DMS79 treated with DMSO at 0.1 percent for 48 hours (cell line): ENCODE data around the gene APOBEC3B.
A peak's percentile ranks its signal among the peaks of the same experiment; 100 is the strongest.
"Not testable (repeated sequence)": the region's sequence is repeated elsewhere in the genome, so short reads cannot be mapped to it uniquely, and the experiment has no call there.

ENCODE experiments used
- DNase-seq: peaks from one replicate; lab custom pipeline; 2025; lab: John Stamatoyannopoulos, UW

The APOBEC3B gene

DNA sequence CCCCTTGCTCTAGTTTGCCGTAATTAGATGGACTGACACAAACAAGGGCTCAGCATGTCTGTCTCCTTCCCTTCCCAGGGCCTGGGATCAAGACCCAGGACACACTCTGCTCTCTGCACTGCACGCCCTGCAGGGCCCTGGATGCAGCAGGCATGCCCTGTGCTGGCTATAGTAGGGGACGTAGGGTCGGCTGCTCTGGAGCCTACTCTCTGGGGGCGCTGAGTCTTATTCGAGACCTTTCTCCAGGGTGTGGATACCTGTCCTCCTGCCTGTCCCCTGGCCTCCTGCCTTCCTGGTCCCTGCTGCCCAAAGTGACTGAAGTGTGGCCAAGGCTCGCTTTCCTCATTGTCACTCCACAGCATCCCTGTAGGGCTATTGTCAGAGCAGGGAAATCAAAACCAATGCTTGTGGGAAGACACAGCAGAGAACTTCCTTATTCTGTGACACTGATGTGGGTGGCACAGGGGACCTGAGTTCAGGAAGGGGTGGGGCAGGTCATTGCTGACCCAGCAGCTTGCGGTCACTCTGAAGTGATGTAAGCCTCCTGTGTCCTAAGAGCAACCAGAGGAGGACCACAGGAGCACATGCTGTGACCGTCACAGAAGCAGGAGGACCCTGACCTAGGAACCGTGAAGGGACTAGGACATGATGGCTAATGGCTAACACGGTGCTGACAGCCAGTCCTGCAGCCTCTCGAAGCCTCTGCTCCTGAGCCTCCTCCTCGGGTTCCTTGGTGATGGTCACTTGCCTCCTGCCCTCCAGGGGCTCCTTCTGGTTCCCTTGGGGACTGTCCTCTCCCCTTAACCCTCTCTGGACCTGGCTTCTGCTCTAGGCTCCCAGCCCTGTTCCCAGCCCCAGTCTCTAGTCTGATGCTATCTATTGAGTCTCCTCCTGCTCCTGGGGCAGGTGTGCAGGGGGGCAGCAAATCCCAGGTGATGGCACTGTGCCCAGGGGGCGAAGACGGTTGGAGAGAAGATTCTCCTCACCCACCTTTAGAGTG lies 14.4 kb upstream of the APOBEC3B start:
- no peak for DNase-seq

DNA sequence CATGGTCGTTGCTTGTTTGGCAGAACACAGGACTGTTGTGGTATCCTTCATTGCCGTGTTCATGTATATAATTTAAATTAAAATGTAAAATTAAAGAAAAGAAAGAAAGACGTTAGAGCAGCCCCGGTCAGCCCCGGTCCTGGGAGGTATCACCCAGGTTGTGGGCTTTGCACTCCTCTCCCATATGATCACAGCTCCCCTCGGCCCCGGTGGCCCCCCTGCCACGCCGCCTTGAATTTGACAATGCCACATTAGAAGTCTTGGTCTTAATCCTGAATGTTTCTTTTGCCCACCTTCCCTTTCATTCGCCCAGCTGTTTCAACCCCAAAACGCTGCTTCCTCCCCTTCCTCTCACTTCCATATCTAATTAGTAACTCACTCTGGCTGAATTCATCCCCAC lies 13.3 kb upstream of the APOBEC3B start:
- no peak for DNase-seq

DNA sequence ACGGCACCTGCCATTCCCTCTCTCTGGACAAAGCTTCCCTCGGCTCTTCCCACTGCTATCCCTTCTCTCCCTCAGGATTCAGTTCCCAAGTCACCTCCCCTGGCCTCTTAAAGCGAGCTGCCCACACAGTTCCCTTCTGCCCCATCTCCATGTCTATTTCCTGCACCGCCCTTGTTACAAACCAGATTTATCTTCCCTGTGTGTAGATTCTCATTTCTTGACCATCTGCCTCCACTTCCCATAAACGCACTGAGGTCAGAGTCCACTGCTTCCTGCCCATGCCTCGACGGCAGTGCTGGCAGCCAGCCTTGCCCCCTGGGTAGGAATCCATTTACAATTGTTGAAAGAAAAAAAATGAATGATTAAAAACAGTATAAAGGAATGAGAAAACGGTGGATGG lies 11.6 kb upstream of the APOBEC3B start:
- DNase-seq, result no peak

DNA sequence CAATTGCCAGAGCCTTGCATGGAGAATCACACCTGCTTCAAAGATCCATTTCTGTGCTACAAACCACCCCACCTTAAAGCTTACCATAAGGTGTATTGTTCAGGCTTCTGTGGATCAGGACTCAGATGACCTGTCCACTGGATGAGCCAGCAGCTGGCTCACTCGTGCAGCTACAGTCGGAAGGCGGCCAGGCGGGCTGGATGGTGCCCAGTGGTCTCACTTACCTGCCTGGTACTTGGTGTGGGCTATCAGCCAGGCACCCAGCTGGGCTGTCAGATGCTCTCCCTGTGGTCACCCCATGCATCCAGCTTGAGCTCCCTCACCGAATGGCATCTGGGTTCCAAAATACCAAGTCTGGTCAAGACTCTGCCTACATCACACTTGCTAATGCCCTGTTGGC lies 10.9 kb upstream of the APOBEC3B start:
- DNase-seq, result no peak

DNA sequence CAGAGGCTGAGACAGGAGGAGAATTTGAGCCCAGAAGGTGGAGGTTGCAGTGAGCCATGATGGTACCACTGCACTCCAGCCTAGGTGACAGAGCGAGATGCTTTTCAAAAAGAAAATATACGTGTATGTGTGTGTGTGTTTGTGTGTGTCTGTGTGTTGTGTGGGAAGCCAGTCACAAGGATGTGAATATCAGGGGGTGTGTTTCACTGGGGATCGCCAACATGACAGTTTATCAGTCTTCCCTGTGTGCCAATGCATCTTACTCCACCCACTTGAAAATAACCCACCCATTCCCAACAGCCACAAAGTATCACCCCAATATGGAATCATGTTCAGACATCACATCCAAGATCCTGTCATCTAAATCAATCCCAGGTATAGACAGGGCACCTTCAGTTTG lies 10.4 kb upstream of the APOBEC3B start:
- no peak for DNase-seq

DNA sequence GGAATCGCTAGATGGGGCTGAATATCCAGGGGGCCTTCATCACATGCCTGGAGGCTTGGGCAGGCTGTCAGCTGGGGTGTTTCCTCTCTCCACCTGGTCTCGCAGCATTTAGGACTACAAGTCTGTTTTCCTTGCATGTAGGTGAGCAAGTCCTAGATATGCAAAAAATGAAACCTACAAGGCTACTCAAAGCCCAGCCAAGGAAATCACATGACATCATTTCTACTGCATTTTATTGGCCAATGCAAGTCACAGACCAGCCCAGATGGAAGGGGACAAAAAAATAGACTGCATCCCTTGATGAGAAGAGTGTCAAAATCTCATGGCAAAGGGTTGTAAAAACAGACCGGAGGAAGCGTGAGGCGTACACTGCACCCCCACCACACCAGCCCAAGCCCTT lies 9.6 kb upstream of the APOBEC3B start:
- no peak for DNase-seq

DNA sequence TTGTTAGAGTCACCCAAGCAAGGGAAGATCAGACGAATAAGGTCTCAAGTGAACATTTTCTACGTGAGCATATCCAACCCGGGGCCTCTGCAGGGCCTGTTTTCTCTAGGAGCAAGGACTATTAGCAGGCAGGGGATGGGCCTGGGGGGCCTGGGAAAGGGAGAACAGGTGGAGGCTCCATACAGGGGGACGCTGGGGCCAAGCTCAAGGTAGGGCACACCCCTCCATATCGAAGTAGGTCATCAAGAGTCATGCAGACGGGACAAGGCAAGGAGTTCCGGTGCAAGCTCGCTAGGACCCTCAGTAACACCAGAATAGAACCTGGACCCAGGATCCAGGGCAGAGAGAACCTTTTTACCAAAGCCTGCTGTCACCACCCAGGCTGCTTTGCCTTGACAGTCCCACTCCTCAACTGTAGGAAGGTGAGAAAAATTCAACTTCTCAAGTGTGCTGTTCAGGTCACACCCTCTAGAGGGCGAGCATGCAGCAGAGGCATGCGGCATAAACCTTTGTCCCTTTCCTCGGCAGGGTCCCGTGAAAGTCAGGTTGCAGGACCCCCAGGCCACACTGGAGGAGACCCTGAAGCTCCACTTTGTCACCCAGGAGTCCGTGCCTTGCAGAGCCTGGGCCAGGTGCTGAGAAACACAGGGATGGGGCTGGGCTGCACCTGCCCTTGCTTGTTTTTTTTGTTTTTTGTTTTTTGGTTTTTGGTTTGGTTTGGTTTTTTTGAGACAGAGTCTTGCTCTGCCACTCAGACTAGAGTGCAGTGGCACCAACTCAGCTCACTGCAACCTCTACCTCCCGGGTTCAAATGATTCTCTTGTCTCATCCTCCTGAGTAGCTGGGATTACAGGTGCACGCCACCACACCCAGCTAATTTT lies 8.6 kb upstream of the APOBEC3B start:
- no peak for DNase-seq

DNA sequence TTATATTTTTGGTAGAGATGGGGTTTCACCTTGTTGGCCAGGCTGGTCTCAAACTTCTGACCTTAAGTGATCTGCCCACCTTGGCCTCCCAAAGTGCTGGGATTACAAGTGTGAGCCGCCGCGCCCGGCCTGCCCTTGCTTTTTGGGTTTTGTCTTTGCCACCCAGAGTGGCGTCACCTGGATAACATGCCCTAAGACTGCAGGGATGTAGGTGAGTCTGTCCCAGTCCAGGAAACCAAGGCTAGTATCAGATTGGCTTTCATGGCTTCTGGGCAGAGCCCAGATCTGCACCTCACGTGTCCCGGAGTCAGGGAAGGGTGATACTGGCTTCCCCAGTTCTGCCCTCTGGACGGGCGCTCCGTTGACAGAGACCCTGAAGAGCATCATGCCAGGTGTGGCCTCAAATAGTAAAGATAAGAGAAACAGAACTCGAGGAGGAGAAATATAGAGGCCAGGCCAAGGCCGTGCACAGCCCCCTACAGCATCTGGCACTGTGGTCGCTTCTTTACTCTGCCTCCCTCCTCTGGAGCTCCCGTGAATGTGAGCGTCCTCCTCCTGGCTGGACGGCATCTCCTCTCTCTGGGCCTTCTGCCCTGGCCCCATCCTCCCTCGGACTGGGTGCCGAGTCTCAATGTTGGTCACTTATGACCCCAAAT lies 7.8 kb upstream of the APOBEC3B start:
- no peak for DNase-seq

DNA sequence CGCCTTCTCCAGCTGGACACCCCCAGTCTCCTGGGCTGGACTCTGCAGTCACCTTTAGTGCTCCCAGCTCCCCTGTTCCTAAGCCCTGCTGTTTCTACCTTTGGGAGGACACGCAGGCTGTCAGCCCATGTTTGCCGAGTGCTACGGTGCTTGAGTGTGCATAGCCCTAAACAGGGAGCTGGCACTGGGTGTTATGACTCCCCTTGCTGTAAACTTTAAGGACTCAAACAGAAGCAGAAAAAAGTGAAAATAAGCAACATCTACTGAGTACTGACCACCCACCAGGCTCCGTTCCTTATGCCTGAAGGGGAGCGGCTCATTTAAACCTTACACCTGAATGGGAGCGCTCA lies 7.3 kb upstream of the APOBEC3B start:
- DNase-seq, result no peak

DNA sequence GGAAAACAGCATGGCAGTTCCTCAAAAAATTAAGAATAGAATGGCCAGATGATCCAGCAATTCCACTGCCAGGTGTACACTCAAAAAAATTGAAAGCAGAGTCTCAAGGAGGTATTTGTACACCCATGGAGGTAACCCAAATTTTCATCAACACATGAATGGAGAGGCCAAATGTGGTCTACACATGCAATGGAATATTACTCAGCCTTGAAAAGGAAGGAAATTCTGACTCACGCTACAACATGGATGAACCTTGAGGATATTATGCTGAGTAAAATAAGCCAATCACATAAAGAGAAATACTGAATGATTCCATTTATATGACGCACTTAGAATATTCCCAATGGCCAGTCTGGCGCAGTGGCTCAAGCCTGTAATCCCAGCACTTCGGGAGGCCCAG lies 4.9 kb upstream of the APOBEC3B start:
- DNase-seq, result not testable (repeated sequence)

DNA sequence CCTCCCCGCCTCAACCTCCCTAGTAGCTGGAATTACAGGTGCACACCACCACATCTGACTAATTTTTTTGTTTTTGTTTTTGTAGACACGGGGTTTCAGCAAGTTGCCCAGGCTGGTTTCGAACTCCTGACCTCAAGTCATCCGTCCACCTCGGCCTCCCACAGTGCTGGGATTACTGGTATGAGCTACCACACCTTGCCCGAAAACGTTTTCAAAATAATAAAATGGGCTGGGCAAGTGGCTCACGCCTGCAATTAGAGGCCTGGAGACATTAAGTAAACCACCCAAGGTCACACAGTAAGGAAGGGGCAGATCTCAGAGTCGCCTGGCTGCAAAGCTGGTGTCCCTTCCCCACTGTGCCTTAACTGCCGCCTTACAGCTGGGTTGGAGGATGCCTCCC lies 1.6 kb upstream of the APOBEC3B start:
- not testable (repeated sequence) for DNase-seq

DNA sequence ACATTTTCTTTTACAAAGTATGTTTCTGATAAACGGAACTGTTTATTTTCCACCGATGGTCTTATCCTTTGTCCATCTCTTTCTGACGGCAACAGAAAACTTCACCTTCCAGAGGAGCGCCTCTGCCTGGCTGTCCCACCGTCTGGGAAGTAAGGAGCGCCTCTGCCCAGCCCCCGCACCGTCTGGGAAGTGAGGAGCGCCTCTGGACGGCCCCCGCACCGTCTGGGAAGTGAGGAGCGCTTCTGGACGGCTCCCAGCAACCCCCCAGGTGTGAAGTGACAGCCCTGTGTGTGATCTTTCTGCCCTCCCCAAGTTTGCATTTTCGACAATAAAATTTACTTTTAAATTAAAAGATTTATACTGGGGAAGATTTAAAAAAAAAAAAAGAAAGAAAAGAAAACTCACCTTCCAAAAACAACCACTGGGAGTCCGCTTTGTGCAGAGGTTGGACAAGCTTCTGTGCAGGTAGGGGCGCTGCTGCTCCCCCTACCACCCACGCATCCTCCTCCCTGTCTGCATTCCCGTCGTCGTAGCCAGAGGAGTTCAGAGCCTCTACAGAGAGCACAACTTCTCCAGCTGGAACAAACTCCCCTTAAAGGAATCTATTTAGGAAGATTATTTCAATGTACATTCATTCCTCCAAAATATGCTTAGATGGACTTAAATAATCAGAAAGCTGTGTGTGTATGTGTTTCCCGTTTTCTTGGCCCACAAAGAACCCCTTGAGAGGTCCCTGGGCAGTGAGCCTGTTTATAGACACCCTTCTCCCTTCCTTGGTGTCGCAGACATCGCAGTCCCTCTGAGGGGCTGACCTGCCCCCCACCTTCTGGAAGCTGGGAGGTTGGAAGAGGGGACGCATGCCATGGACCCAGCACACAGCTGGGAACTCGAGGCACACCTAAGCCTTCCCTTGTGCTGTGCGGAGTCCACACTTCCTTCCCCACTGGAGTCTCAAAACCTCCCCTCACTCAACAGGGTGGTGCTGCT lies 849 bp upstream of the APOBEC3B start:
- DNase-seq, result peak; percentile 20

DNA sequence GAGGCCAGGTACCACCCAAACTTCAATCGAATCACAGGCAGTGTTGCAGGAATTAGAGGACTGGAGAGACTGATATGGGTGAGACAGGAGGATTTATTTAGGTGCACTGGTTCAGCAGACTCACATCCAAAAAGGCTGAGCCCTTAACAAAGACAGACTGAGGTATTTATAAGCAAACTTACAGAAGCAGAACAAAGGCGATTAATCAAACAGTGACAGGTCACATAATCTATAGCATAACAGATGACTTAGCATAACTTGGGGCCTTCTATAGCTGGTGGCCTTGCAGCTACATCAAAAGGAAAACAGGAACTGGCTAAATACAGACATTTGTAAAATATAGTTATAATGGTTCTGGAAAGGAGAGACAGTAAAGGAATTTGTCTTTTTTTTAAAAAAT lies 2.1 kb downstream of the APOBEC3B start:
- DNase-seq, result no peak

DNA sequence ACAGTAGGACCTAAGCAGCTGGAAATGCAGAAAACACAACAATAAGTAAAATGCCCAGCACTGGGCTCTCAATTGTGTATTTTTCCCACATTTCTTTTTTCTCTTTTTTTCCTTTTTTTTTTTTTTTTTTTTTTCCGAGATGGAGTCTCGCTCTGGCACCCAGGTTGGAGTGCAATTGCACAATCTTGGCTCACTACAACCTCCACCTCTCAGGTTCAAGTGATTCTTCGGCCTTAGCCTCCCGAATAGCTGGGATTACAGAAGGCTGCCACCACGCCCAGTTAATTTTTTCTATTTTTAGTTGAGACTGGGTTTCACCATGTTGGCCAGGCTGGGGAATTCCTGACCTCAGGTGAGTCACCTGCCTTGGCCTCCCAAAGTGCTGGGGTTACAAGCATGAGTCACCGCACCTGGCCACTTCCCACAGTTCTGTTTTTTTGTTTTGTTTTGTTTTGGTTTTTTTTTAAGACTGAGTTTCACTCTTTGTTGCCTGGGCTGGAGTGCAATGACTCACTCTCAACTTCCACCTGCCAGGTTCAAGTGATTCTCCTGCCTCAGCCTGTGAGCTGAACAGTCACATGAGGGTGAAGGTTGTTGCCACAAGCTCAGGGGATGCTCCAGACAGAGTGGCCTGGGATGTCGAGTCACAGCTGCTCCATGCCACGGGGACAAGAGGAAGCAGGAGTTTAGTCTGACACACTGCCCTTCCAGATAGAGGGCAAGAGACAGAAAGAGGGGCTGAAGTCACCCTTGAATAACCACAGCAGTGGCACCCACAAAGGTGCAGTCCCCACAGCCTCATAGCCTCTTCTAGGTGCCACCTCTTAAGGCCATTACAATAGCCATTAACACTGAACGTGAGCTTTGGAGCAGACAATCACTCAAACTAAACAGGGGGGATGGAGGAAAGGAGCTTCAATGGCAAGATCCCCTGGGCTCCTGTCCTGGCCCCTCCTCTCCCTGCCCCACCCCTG lies 2.9 kb downstream of the APOBEC3B start:
- DNase-seq, result peak; percentile 87

DNA sequence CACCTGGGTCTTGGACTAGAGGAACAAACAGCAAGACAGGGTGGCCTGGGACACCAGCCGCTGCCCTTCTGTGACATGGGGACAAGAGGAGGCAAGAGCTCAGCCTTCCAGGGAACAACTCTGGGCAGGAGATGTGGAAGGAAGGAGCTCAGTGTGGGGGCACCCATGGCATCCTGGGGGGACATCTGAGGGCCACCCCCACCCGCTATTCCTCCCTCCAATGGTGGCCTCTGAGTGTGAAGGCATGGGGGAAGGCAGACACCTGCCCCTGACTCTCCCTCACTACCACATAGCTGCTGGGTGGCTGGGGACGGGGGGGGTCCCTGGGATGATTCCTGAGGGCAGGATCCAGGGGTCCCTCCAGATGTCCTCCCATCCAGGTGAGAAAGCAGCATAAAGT lies 4.5 kb downstream of the APOBEC3B start:
- no peak for DNase-seq

DNA sequence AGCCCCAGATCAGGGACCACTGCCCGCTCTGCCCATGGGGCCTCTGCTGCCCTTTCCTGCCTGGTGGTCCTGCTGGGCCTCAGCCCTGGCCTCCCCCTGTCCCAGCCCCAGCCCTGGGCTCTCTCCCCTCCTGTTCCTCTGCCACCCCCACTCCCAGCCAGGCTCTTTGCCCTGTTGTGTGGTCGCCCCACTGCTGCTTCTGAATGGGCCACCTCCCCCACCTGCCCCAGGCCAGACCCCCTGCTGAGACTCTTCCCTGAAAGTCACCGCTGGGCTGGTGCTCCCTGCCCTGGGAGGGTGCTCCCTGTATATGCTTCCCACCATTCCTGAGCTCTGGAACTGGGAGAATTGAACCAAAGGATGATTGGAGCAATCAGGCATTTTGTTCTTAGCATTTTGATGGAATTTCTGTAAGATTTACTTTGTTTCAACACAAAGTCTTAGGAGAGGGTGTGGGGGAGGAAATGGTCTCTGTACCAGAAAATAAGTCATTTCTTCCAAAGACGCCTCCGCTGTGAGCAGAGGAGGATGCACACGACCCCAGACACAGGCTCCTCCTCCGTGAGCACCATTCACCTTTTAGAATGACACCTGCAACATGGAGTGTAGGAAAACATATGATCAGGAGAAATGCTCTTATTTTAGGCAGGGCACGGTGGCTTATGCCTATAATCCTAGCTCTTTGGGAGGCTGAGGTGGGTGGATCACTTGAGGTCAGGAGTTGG lies 5.2 kb downstream of the APOBEC3B start:
- no peak for DNase-seq

DNA sequence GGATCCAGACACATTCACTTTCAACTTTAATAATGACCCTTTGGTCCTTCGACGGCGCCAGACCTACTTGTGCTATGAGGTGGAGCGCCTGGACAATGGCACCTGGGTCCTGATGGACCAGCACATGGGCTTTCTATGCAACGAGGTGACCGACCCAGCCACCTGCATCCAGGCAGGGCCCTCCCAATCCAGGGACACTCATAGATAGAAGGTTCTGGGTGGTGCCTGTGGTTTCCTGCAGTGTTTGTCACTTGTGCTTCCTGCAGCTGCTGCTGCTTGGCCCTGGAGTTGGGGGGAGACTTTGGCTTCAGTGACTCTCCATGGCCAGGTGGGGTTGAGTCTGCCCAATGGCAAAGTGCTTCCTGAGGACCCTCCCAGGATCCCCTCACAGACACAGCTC lies 7.3 kb downstream of the APOBEC3B start:
- no peak for DNase-seq

DNA sequence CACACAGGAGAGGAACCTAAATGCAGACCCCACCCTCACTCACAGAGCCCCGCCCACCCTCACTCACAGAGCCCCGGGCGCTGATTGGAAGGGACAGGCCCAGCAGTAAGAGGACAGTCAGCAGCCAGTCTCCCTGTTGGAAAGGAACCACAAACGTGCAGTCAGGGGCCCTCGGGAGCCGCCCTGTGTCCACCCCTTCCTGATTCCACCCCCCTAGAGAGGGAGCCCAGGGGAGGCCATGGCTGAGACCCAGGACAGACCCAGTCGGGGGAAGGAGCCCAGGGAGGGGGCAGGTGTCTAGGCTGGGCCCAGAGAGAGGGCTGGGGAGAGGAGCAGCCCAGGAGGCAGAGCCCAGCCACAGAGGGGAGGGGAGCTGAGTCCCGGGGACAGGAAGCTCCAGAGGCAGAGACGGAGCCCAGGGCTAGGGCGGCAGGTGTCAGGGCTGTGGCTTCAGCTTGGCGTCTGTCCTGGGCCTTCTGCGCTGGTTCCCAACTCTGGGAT lies 10.8 kb downstream of the APOBEC3B start:
- not testable (repeated sequence) for DNase-seq

DNA sequence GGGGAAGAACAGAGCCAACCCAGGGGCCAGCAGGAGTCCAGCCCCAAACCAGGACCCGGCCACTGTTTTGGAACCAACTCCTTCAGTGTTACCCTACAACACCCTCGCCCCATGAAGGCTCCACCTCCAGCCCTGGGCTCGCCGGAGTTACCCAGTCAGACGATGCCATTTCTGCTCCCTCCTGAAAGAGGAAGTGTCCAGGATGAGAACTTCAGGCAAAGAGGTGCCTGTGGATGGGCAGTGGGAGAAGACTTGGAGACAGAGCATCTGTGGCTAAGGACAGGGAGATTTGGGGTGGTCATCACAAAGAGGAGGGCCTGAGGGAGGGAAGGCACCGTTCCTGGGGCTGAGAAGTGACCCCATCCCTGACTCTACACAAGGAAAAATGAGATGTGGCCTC lies 14.0 kb downstream of the APOBEC3B start:
- DNase-seq, result no peak
